SH-SY5Y (cell line): Measurements from ENCODE around the gene IFT43.

Experiments used
- GATA2 ChIP-seq: IDR thresholded peaks from 2 replicates; pipeline ENCODE4 v1.6.1; 2011; ENCODE audit warnings: mild to moderate bottlenecking, low read depth, low read length
- GATA3 ChIP-seq: IDR thresholded peaks from 2 replicates; pipeline ENCODE4 v1.6.1; 2011; ENCODE audit warnings: low read depth, mild to moderate bottlenecking, low read length, moderate library complexity

- no peak for TF ChIP-seq GATA2
- TF ChIP-seq GATA3, result no peak
These were observed 64.7 kb downstream of the IFT43 start for GRCh38 chr14:76050250-76050649.
